ENCODE results near the gene NAA16.

GRCh38 chr13:41276824-41277223 is 34.2 kb upstream of the NAA16 start:
- TF ChIP-seq POLR2A (IDR thresholded peaks at IDR 0.05) (no peak), CTCF (IDR thresholded peaks at IDR 0.05) (no peak), EP300 (IDR thresholded peaks at IDR 0.05) (no peak)
